ENCODE measurements around the gene POLR2B.

The POLR2B gene

GRCh38 chr4:57071326-57071725 lies 92.6 kb downstream of the POLR2B start:
- TF ChIP-seq REST (IDR thresholded peaks at IDR 0.05; ENCODE audit: insufficient read depth in 1 of 2, low read depth in 2 of 2, low read length in 2 of 2), result no peak
- no peak for TF ChIP-seq SIN3A (IDR thresholded peaks at IDR 0.05; ENCODE audit: borderline replicate concordance, insufficient read depth, low read length)
- TF ChIP-seq TAF1 (IDR thresholded peaks at IDR 0.05; ENCODE audit: borderline replicate concordance, insufficient read depth, low read length), result no peak
- TF ChIP-seq FOXP2 (optimal IDR thresholded peaks at IDR 0.05; ENCODE audit: borderline replicate concordance, extremely low read depth, extremely low read length, insufficient read depth), result no peak
- no peak for TF ChIP-seq POLR2AphosphoS5 (IDR thresholded peaks at IDR 0.05; ENCODE audit: low read depth, low read length)

DNA sequence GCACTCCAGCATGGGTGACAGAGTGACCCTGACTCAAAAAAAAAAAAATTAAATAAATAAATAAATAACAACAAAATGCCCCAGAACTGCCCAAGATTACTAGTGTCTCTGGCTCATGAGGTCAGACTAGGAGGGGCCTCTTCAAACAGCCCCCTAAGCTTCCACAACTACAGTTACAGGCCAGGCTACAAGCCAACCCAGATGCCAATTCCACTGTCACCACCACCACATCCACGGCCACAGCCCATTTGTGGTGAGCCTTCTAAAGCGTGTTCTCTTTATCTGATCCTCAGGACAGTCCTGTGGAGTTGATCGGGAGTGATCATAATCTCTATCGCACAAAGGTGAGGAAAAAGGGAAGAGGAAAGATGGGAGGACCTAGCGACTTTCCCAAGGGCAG lies 94.9 kb downstream of the POLR2B start:
- TF ChIP-seq REST (IDR thresholded peaks at IDR 0.05; ENCODE audit: insufficient read depth in 1 of 2, low read depth in 2 of 2, low read length in 2 of 2) (no peak), SIN3A (IDR thresholded peaks at IDR 0.05; ENCODE audit: borderline replicate concordance, insufficient read depth, low read length) (no peak), FOXP2 (optimal IDR thresholded peaks at IDR 0.05; ENCODE audit: borderline replicate concordance, extremely low read depth, extremely low read length, insufficient read depth) (no peak), TAF1 (IDR thresholded peaks at IDR 0.05; ENCODE audit: borderline replicate concordance, insufficient read depth, low read length) (no peak), POLR2AphosphoS5 (IDR thresholded peaks at IDR 0.05; ENCODE audit: low read depth, low read length) (no peak)

DNA sequence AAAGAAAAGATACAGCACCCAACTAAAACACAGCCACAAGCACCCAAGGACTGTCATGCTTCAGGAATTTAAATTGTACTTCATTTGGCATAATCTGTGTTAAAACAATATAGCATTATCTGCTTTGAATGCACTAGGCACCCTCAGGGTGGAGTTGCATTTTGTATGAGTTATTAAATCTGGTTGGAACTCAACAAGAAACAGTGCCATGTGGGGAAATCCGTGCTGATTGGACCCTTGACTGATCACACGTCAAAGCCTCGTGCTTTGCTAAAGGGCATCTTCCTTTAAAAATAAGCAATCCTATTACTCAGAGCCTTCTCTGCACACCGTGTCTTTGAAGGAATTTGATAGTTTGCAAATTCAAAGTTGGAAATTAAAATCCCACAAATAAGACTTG lies 96.0 kb downstream of the POLR2B start:
- TF ChIP-seq POLR2AphosphoS5 (IDR thresholded peaks at IDR 0.05; ENCODE audit: low read depth, low read length) (no peak), REST (IDR thresholded peaks at IDR 0.05; ENCODE audit: insufficient read depth in 1 of 2, low read depth in 2 of 2, low read length in 2 of 2) (no peak), SIN3A (IDR thresholded peaks at IDR 0.05; ENCODE audit: borderline replicate concordance, insufficient read depth, low read length) (no peak), FOXP2 (optimal IDR thresholded peaks at IDR 0.05; ENCODE audit: borderline replicate concordance, extremely low read depth, extremely low read length, insufficient read depth) (no peak), TAF1 (IDR thresholded peaks at IDR 0.05; ENCODE audit: borderline replicate concordance, insufficient read depth, low read length) (no peak)

DNA sequence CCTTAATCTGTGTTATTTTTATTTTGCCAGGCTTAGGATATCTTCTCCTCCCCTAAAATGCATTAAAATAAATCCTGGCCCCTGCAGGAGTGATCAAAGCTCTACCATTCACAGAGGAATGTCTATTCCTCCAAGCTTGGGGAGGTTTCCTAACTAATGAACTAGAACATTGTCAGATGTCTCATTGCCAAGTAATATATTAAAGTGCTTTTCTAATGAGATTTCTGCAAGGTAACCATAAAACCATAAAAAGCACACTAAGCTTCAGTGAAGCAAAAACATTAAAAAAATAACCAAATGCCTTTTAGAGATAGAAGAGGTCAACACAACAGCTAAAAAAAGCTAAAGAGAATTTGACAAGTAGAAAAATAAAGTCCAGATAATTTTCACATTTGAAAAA lies 96.7 kb downstream of the POLR2B start:
- TF ChIP-seq SIN3A (IDR thresholded peaks at IDR 0.05; ENCODE audit: borderline replicate concordance, insufficient read depth, low read length) (no peak), REST (IDR thresholded peaks at IDR 0.05; ENCODE audit: insufficient read depth in 1 of 2, low read depth in 2 of 2, low read length in 2 of 2) (no peak), POLR2AphosphoS5 (IDR thresholded peaks at IDR 0.05; ENCODE audit: low read depth, low read length) (no peak), TAF1 (IDR thresholded peaks at IDR 0.05; ENCODE audit: borderline replicate concordance, insufficient read depth, low read length) (no peak), FOXP2 (optimal IDR thresholded peaks at IDR 0.05; ENCODE audit: borderline replicate concordance, extremely low read depth, extremely low read length, insufficient read depth) (no peak)

DNA sequence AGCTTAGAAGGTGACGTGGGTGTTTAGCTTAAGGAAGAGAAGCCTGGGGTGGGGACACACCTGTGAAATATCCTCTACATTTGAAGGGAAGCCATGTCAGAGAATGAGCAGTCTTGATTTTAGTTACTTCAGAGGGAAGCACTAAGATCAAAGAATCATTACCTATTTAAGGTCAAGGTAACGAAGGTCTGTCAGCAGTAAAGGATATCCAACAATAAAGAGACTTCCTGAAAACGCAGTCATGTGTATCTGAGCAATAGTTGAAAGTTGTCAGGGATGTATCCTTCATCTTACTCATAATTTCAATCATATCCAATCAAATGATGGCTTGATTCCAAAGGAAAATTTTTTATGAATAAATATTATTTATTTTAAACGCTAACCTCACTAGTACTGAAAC lies 98.0 kb downstream of the POLR2B start:
- TF ChIP-seq POLR2AphosphoS5 (IDR thresholded peaks at IDR 0.05; ENCODE audit: low read depth, low read length) (no peak), SIN3A (IDR thresholded peaks at IDR 0.05; ENCODE audit: borderline replicate concordance, insufficient read depth, low read length) (no peak), FOXP2 (optimal IDR thresholded peaks at IDR 0.05; ENCODE audit: borderline replicate concordance, extremely low read depth, extremely low read length, insufficient read depth) (no peak), REST (IDR thresholded peaks at IDR 0.05; ENCODE audit: insufficient read depth in 1 of 2, low read depth in 2 of 2, low read length in 2 of 2) (no peak), TAF1 (IDR thresholded peaks at IDR 0.05; ENCODE audit: borderline replicate concordance, insufficient read depth, low read length) (no peak)

Data from PFSK-1 (cell line).